GM12878 (cell line): ENCODE data around the gene RAB35. TPM values are rescaled to one million over a fixed set of nuclear protein-coding genes. Genes with fewer than 3 reads are reported as not detected.

Source experiments
- ATAC-seq: fragments of 200-7000 bp; cut with Tn5 transposase; 3 replicates; pipeline ENCODE4 v1.9.1; 2020; ENCODE audit warnings: mild to moderate bottlenecking, moderate library complexity
- BruUV-seq: library from RNA; stranded (reverse); fragments of 400-500 nt; replicated peaks from 2 replicates; lab custom pipeline; 2021; lab: Mats Ljungman, UMichigan
- CTCF ChIA-PET: fragments of 300-600 bp; sonication (Branson Sonifier 250); formaldehyde crosslinking; extraction: SDS; loops from one replicate; lab custom pipeline; 2021; ENCODE audit warnings: inconsistent platforms; lab: Yijun Ruan, JAX
- POLR2A ChIA-PET: fragments of 350-600 bp; formaldehyde crosslinking; extraction: SDS; loops from one replicate; lab custom pipeline; 2021; ENCODE audit warnings: inconsistent platforms; lab: Charles Lee
- RAD21 ChIA-PET: fragments of 300-600 bp; sonication (Branson Sonifier 250); formaldehyde crosslinking; loops from one replicate; lab custom pipeline; 2023; ENCODE audit warnings: antibody characterized with exemption; ENCODE audit not compliant: unreplicated experiment; lab: Charles Lee
- SMC1A ChIA-PET: fragments of 300-600 bp; sonication (Branson Sonifier 250); formaldehyde crosslinking; loops from one replicate; lab custom pipeline; 2023; ENCODE audit not compliant: unreplicated experiment, uncharacterized antibody; lab: Charles Lee
- DNase-seq: peaks from one replicate; pipeline ENCODE4 v3.0.0-alpha.2; 2011; ENCODE audit warnings: low read depth, low spot score
- FAIRE-seq: peaks from 3 replicates; lab custom pipeline; 2011; peaks lifted over from hg19 to GRCh38; lab: Jason Lieb, UNC
- H2AFZ ChIP-seq: 2 replicates; pipeline ENCODE4 v1.6.0; 2011; ENCODE audit warnings: low read depth, low read length, control low read depth; ENCODE audit not compliant: control insufficient read depth
- H3K27ac ChIP-seq: 2 replicates; pipeline ENCODE4 v1.5.1; 2011; ENCODE audit warnings: control low read depth; ENCODE audit not compliant: control insufficient read depth, insufficient read depth
- H3K27me3 ChIP-seq, 2 experiments: replicated peaks in 1 of 2; 2 replicates each; pipeline versions ENCODE4 v1.6.0 to v1.6.1; 2011; ENCODE audit warnings: low read length in 1 of 2; ENCODE audit not compliant: control insufficient read depth in 2 of 2, insufficient read depth in 2 of 2
- H3K36me3 ChIP-seq, 2 experiments: 2 replicates each; pipeline ENCODE4 v1.5.1; 2011; ENCODE audit warnings: low read length in 1 of 2; ENCODE audit not compliant: control insufficient read depth in 2 of 2, insufficient read depth in 2 of 2
- H3K4me1 ChIP-seq: 2 replicates; pipeline ENCODE4 v1.6.1; 2011; ENCODE audit warnings: mild to moderate bottlenecking, low read length, moderate library complexity, mixed read lengths; ENCODE audit not compliant: control insufficient read depth, insufficient read depth
- H3K4me2 ChIP-seq: 2 replicates; pipeline ENCODE4 v1.6.0; 2011; ENCODE audit warnings: control low read depth; ENCODE audit not compliant: control insufficient read depth, insufficient read depth
- H3K4me3 ChIP-seq: fragments of 200-600 bp; sonication (generic); 2 replicates; pipeline ENCODE4 v1.5.1; 2016
- H3K79me2 ChIP-seq: 2 replicates; pipeline ENCODE4 v1.6.0; 2011; ENCODE audit warnings: low read length; ENCODE audit not compliant: control insufficient read depth, insufficient read depth
- H3K9ac ChIP-seq: 2 replicates; pipeline ENCODE4 v1.8.0; 2011; ENCODE audit warnings: low read length, control low read depth, mixed read lengths; ENCODE audit not compliant: control insufficient read depth, insufficient read depth
- H3K9me3 ChIP-seq: replicated peaks from 3 replicates; pipeline ENCODE4 v1.5.1; 2011; ENCODE audit warnings: mild to moderate bottlenecking, low read length; ENCODE audit not compliant: control insufficient read depth, insufficient read depth
- H4K20me1 ChIP-seq: 2 replicates; pipeline ENCODE4 v1.6.0; 2011; ENCODE audit not compliant: control insufficient read depth, insufficient read depth
- HDAC6 ChIP-seq: fragments of 200-600 bp; sonication (generic); IDR thresholded peaks from one replicate; pipeline ENCODE4 v1.8.0; 2017; ENCODE audit warnings: antibody characterized with exemption; ENCODE audit not compliant: unreplicated experiment
- MEF2A ChIP-seq: IDR thresholded peaks from 2 replicates; pipeline ENCODE4 v1.6.1; 2011; ENCODE audit warnings: low read depth, mild to moderate bottlenecking, low read length, moderate library complexity; ENCODE audit not compliant: insufficient read depth
- MEF2B ChIP-seq: fragments of 450-650 bp; IDR thresholded peaks from 2 replicates; pipeline ENCODE4 v1.6.1; 2018; ENCODE audit warnings: mild to moderate bottlenecking, moderate library complexity; ENCODE audit not compliant: partially characterized antibody, poor library complexity, severe bottlenecking
- MYB ChIP-seq: fragments of 150-350 bp; IDR thresholded peaks from 2 replicates; pipeline ENCODE4 v1.6.1; 2014; ENCODE audit warnings: mild to moderate bottlenecking, low read depth, low read length, borderline replicate concordance
- ZBED1 ChIP-seq: IDR thresholded peaks from 2 replicates; pipeline ENCODE4 v1.6.1; 2016; ENCODE audit warnings: borderline replicate concordance
- ZNF24 ChIP-seq: fragments of 450-650 bp; IDR thresholded peaks from 2 replicates; pipeline ENCODE4 v1.6.1; 2017; ENCODE audit warnings: antibody characterized with exemption, mild to moderate bottlenecking
- WGBS: methylation state at CpG from one replicate; pipeline ENCODE4 v1.1.6; 2016; ENCODE audit warnings: low lambda C conversion rate; ENCODE audit not compliant: insufficient replicate concordance, insufficient coverage; ENCODE audit errors: missing lambda C conversion rate; 5-methylcytosine and 5-hydroxymethylcytosine counted together
- in situ Hi-C: fragments of 300-500 bp; cut with MboI; formaldehyde crosslinking; loops from 9 replicates; pipeline ENCODE4 v1.14.3; 2018; ENCODE audit warnings: mixed read lengths
- intact Hi-C: fragments of 100-400 bp; cut with micrococcal nuclease; formaldehyde crosslinking; loops from one replicate; pipeline ENCODE4 v1.14.2; 2022; ENCODE audit not compliant: unreplicated experiment
- polyA plus RNA-seq, 11 experiments: library from polyadenylated mRNA; depleted of rRNA in 4 of 11; unstranded in 6 of 11; stranded (reverse) in 5 of 11; fragments of >200 nt; fragmentation: Nextera tagmentation in 4 of 11; fragmentation: Illumina TruSeq in 1 of 11; extraction: Ambion mirVana in 4 of 11; extraction: Trizol in 1 of 11; gene quantifications; 1 replicate in 1 of 11; 2 replicates in 10 of 11; pipeline versions ENCODE4 v1.2.1 to v1.2.3, GENCODE V29; 2011 to 2016; ENCODE audit warnings: inconsistent platforms in 2 of 11, missing spikeins in 2 of 11, low read depth in 1 of 11
- total RNA-seq, 4 experiments: library from RNA; depleted of rRNA in 3 of 4; stranded (reverse); fragments of >200 nt in 3 of 4; fragmentation: Illumina TruSeq in 1 of 4; extraction: Trizol in 1 of 4; gene quantifications; 2 replicates each; pipeline versions ENCODE4 v1.2.1 to v1.2.3, GENCODE V29; 2013 to 2021
- TF ChIP-seq, protein P1 (sequence below): IDR thresholded peaks from 2 replicates; pipeline ENCODE4 v1.6.1; 2011; ENCODE audit warnings: borderline replicate concordance, low read depth, mild to moderate bottlenecking, moderate library complexity, mixed read lengths, low read length; ENCODE audit not compliant: insufficient read depth; ENCODE audit errors: extremely low read length
- TF ChIP-seq, protein P2 (sequence below): IDR thresholded peaks from 2 replicates; pipeline ENCODE4 v1.6.1; 2011; ENCODE audit warnings: low read depth, mild to moderate bottlenecking, low read length, moderate library complexity, borderline replicate concordance; ENCODE audit errors: extremely low read depth

RAB35 gene
- total and polyA plus RNA-seq, 10 of the 15 experiments (the other 5 are each of a cell fraction or from before 2014, with no cell fraction given): 0.76 to 99.2 (median 43.8) TPM

DNA sequence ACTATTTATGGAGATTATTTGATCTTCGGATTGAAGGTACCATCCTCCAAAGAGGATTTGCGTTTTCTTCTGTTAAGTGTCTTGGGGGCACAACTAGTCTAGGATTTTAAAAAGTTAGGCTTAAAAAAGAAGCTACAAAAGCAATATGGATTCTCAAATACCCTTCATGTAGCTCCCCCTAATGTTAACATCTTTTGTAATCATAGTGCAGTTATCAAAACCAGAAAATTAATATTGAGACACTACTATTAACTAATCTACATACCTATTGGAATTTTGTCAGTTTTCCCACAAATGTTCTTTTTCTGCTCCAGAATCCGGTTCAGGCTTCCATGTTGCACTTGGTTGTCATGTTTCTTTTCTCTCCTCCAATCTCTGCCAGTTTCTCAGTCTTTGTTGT, 65.0 kb downstream of the RAB35 start:
- no peak overlapping the region for H3K4me3 ChIP-seq
- ATAC-seq (no peak), FAIRE-seq (no peak), DNase-seq (no peak)
- H3K9ac ChIP-seq: no peak overlapping the region
- H3K9me3 ChIP-seq: no peaks in the 10 kb centered on the region
- in situ Hi-C loops: no loop called here
- CTCF ChIA-PET: interaction anchor here (1.1 kb wide), 1 partner anchor 18 kb away, joined by 3 read pairs; no protein-coding TSS in a partner anchor
- RAD21 ChIA-PET: no interaction called here
- H3K27ac ChIP-seq: no peak overlapping the region
- H3K4me1 ChIP-seq: no peaks in the 10 kb centered on the region
- no peak for TF ChIP-seq MEF2A
- TF ChIP-seq, protein P1, sequence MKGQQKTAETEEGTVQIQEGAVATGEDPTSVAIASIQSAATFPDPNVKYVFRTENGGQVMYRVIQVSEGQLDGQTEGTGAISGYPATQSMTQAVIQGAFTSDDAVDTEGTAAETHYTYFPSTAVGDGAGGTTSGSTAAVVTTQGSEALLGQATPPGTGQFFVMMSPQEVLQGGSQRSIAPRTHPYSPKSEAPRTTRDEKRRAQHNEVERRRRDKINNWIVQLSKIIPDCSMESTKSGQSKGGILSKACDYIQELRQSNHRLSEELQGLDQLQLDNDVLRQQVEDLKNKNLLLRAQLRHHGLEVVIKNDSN: no peak
- TF ChIP-seq MEF2B: no peak
- TF ChIP-seq MYB: no peak
- TF ChIP-seq ZBED1: no peak
- TF ChIP-seq ZNF24: no peak
- TF ChIP-seq, protein P2, sequence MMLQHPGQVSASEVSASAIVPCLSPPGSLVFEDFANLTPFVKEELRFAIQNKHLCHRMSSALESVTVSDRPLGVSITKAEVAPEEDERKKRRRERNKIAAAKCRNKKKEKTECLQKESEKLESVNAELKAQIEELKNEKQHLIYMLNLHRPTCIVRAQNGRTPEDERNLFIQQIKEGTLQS: no peak
- no peak for TF ChIP-seq HDAC6
- H3K4me2 ChIP-seq: no peak overlapping the region
- BruUV-seq: no TSS peak
- intact Hi-C loops: no loop called here
- 72% methylated on average over 3 of the region's 3 CpGs for WGBS
- H2AFZ ChIP-seq: no peak overlapping the region
- H4K20me1 ChIP-seq: no peaks in the 10 kb centered on the region
- H3K27me3 ChIP-seq: no peaks in the 10 kb centered on the region
- H3K36me3 ChIP-seq: no peaks in the 10 kb centered on the region
- POLR2A ChIA-PET: no interaction called here
- H3K79me2 ChIP-seq: no peaks in the 10 kb centered on the region
- SMC1A ChIA-PET: no interaction called here
